ENCODE data around the gene MRPL37.

- TF ChIP-seq CTCF (IDR thresholded peaks at IDR 0.05) (no peak), POLR2A (IDR thresholded peaks at IDR 0.05) (no peak)
These were observed 38.5 kb downstream of the MRPL37 start for GRCh38 chr1:54238353-54239034.

Measured in ovary (tissue), 3 donors.